ENCODE results near the gene TUG1.

The TUG1 gene

DNA sequence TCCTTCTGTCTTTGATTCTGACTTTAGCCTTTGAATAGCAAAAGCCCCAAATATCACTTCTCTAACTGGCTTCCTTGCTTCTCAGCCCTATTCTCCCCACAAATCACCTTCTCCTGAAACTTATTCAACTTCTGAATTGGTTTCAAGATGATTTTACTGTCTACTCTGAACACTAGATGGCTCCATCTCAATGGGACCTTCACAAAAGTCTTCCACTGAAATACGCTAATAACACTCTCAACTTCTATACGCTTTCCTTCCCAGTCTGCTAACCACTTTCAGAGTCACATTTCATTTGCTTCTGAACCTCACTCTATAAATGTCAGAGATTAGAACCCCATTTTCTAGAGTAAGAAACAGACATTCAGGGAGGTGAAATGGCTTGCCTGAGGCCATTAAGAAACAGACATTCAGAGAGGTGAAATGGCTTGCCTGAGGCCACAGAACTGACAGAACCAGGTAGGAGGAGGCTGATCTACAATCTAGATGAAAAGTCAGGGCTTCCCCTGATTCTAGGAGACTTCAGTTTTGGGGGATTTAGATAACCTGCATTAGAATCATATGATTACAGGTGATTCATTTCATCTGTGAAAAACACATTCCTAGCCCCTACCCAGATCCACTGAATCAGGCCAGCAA, 21.1 kb upstream of the TUG1 start:
- no peak for DNase-seq

DNA sequence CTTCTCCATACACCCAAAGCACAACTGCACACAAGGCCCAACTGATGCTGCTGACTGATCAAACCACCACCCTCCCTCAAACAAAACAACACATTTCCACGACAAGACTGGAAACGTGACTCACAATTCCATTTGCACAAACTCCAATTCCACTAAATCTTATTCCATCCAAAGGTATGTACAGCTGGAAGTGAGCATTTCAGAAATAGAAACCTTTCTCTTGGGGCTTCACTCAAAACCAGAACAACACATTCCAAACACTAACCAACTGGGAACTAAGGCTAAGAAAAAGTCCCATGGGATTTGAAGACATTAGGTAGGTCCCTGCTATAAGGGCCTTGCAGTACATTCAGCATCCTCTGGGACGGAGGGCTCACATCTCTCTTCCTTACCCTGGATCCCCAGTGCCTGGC, 20.1 kb upstream of the TUG1 start:
- no peak for DNase-seq

DNA sequence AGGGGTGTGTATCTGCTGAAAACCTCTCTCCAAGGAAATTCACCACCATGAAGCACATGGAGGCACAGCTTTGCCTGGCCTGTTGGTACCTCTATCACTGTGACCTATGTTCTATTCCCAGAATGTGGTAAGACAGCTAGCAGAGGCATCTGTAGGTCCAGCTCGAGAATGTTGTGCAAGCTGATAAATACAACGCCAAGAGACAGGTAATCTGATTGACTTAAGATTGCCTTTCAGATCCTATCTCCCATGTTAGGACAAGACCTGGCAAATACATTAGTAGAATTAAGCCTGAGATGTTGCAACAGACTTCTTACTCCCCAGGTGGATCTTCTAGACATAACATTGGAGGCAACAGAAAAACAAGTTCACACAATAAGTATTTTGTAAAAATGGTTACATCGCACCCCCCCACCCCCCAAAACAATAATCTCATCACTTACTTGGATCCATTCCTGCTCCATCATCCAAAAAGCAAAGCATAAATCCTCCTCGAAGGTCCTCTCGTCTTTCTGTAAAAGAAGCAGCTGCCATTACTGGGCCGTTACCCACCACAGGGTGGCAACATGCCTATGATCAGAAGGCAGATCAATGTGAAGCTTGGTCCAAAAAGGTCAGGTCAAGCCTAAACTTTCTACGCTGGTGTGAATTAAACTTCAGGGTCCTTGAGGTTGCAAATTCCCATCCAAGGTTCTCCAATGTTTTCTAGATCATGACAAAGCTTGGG, 19.0 kb upstream of the TUG1 start:
- DNase-seq: no peak

DNA sequence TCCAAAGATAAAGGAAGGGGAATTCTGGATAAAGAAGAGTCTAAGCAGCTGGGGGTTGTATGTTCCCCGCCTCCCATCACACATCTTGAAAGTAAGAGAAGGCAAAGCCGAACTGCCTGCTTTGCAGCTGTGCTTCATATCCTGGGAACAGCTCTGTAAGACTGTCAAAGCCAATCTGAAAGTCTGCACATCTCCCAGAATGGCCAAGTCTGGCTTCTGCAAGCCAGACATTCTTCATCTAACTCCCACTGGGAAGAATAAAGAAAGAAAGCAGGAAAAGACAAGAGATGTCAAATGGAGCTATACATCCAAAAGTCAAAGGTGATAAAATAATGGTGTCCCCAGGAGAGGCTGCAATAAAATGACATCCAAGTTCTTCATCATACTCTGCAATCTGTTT, 15.9 kb upstream of the TUG1 start:
- no peak for DNase-seq

DNA sequence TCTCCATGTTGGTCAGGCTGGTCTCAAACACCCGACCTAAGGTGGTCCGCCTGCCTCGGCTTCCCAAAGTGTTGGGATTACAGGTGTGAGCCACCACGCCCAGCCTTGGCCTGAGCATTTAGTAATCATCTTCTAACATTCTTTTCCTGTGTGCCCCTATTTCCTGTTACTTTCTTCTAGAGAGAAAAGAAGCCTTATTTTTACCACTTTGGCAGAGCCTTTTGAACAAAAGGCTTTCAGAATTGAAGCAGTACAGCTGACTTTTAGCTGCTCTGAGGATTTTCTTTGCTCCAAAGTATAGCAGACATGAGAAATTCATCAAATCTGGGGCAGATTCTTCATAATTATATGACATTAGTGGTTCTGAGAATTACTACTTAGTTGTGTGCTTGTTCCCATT, 13.9 kb upstream of the TUG1 start:
- DNase-seq: no peak

DNA sequence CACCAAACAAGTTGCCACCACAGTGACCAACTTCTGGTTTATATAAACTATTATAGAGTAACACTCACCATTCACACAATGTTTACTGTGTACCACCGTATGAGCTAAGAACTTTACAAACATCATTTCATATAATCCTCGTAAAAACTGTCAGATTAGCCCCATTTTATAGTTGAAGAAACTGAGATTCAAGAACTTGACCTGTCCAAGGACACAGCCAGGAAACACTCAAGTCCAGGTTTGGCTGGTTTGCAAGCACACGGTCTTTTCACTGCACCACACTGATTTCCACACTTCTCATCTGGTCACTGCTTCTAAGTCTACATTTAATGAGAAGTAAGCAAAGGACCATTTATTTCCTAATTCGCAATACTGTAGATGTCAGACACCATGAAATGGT, 4.2 kb upstream of the TUG1 start:
- no peak for DNase-seq

DNA sequence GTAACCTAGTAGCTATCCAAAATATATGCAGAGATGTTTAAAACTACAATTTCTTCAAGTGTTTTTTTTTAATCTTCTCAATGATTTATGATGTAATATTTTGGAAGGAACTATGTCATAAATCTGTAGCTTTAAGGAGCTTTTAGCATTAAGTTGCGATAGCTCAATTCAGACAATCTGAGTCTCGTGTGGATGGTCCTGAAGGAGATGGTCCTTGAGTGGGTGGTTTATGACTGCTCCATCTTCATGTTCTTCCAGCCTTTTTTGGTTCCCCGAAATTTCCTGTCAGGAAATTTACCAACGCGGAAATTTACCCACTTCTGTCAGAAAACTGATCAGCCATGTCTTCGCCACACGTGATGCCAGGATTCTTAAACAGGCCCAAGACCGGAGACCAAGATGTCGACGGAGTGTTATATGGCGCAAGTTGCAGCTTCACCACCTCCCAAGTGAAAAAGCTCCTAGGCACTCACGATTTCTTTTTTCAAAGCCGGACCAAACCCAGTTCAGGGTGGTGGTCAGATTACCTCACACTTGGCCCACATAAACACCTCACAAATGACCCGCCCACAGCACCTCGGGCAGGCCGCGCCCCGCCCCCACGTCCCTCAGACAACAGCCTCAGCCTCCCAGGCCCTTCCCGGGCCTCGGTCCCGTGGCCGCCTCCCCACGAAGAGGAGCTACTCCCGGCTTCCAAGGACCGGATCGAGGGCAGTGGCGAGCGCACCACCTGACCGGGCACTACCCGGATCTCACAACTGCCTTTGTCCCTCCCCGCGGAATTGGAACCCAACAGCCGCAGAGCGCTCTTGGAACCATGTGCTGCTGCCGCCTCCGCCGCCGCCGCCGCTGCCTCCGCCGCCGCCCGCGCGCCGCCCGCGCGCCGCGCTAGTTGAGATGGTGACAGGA, 796 bp upstream of the TUG1 start, which contains the start of gene MORC2:
Gene MORC2, minus strand, starts transcription at position 760 of the 909 bp plus-strand sequence. CDS start 885 bp downstream, outside the sequence.
- no peak for DNase-seq

DNA sequence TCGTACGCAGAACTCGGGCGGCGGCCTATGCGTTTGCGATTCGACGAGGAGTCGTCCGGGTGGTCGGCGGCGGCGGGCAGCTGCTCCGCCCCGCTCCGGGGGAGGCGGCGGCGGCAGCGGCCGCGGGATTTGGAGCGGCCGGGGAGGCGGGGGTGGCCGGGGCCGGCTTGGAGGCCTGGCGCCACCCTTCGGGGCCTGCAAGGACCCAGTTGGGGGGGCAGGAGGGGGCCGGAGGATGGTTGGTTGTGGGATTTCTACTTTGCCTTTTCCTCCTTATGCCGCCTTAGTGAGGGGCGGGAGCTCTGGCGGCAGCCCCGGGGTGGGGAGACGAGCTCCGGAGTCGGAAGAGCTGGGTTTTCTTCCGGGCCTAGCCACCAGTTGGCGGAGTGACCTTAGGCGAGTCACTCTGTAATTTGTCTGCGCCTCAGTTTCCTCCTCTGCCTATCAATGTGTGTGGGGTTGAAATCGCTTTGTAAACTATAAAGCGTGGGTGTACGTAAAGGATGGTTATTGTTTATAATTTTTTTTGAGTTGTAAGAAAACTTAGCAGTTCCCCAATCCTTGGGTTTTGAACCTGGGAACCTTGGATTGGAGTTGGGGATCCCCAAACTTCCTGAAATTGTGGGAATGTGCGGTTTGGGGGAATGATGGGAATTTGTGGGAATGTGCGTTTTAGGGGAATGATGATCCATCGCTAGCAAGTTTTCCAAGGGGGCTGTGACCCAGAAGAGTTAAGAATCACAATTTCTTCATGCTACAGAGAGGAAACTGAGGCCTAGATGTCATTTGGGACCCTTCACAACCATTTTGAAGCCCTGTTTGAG, 679 bp downstream of the TUG1 start:
- DNase-seq: peak; percentile 56

DNA sequence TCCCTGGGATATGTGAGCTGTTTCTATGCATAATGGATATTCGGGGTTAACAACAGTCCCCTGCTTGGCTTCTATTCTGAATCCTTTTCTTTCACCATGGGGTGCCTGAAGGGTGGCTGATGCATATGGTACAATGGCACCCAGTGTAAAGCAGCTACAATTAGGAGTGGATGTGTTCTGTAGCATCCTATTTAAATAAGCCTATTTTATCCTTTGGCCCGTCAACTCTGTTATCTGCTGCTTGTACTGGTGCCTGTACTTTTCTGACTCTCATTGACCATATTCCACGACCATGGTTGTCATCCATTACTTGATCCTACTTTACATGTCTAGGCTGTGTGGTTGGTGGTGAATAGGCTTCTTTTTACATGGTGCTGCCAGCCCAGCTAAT, 1.3 kb downstream of the TUG1 start:
- DNase-seq: no peak

DNA sequence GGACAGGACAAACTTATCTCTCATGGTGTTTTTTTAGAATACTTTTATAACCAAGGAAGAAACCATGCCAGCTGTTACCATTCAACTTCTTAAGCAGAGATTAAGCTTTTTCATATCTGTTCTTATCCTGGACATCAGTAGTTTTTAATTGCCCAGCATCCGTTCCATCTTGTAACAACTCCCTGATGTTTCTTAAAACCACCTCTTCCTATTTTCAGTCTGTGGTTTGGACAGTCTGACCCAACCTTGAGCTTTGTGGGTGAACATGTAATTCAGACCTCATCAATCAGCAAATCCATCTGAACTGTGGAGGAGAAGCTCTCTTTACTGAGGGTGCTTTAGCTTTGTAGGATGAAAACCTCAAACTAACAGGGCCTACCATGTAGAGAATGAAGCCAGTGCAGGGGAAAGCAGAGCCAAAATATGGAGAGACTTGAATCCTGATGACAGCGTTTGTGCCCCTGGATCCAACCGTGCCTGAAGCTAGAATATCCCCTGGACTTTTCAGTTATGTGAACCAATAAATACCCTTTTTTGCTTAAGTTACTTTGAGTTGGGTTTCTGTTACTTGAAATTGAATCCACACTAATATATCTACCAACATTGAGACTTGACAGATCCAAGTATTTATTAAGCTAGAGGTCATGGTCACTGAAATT, 9.4 kb downstream of the TUG1 start:
- DNase-seq: no peak

DNA sequence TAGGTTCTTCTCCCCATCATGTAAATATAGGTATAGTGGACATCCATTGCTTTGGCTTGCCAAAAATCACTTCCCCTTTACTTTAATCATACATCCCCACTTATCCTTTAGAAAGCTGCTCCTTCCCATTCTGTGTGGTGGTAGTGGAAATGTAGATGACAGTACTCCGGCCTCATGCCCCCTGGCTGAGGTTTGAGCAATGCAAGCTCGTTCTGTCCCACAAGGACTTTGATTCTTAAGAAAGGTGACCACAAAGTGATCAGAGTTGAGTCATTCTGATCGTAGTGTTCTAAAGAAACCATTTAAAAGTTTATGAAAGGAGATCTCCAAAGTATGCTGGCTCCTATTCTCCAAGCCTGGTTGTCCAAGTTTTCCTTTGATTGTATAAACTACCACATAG, 10.9 kb downstream of the TUG1 start:
- no peak for DNase-seq

DNA sequence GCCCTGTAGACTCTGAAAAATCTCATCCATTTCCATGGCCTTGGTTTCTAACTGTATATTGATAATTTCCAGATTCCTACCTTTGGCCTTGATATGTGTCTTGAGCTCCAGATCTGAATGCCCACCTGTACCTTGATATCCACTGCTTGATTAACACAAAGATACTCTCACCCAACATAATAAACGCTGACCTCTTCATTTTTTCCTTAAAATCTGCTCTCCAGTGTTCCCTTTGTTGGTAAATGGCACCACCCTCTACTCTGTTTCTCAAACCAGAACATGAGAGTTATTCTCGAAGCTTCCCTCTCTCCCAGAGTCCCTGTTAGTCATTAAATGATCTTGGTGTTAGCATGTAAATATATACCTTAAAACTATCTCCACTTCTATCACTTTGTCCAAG, 13.4 kb downstream of the TUG1 start:
- DNase-seq: no peak

DNA sequence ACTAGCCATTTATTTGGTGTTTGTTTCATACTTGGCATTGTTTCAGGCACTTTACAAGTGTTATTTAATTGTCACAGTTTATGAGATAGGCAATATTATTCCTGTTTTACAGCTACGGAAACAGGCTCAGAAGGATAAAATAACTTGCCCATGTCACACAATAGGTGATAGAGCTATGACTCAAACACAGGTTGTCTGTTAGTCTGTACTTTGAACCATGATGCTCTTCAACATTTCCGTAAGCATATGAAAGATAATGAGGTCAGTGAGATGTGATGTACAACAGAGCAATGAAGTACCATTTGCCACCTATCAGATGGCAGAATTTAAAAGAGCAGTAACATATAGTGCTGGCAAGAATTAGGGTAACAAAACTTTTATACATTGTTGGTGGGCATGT, 15.3 kb downstream of the TUG1 start:
- no peak for DNase-seq

DNA sequence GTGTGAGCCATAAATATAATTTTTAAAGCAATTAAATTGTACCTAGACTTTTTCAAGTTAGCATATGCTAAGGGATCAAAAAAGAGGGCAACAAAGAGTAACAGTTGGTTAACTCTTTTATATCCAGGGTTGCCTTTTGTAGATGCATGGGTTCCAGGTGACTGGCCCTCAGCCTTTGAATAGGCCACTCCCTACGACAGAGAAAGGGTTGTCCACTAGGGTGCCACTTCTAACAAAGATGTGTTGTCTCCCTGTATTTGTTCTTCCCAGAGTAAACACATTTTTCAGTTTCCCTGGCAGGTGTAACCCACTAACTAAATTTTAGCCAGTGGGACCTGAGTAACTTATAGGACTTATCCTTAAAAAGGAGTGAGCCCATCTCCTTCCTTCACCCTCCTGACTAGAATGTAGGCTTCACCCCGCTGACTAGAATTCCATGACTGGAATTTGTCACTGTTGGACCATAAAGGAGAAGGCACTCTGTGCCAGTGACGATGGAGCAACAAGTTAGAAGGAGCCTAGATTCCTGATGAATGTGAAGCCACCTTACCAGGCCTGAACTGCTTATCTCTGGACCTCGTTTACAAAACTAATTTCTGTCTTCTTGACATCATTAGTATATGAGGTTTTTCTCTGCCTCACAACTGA, 16.6 kb downstream of the TUG1 start:
- no peak for DNase-seq

DNA sequence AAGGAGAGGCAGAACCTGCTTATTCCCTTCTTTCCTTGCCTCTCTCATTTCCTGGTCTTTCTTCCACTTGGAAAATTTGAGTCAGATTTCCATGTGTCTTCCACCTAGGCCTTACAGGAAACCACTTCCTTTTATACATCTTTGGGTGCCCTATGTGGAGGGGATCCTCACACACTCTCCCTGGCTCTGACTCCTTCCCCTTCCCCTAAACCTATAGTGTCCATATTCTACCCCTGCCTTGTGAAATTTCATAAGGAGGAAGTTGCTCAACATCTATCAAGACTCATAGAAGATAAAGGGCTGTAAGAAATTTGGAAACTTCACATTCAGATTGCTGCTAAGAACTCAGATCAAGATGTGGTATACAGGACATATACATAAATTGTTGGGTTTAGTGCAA, 20.4 kb downstream of the TUG1 start:
- DNase-seq: no peak

DNA sequence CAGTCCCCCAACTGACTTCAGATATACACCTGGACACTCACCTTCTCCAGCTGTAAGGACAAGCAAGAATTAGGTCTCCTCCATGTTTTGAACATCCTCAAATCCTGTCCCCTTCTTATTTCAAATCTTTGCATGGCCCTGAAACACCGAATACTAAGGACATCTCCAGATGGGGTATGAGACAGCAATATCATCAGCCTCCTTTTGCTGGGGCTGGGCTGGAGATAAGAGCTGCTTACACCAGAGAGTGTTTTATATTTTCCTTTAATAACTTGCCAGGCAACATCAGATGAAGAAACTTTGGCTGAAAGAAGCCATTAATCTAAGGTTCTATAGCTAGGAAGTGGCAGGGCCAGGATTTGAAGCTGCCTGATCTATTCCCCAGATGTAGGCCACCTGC, 21.6 kb downstream of the TUG1 start:
- DNase-seq: no peak

DNA sequence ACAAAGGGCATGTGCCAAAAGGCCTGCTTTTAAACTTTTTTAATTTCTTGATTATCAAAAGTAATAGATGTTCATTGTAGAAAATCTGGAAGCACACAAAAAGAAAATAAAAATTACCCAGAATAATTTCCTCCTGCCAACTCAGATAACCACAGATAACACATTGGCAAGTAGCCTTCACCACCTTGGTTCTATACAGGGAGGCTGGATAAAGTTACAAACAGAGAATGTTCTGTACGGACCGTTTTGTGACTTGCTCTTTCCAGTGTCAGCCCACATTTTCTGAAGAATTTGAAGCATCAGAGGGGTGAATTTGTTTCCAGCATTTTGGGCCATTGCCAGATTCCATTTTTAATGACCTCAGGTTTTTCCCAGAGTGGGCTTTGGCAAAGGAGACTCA, 23.5 kb downstream of the TUG1 start:
- DNase-seq: no peak

DNA sequence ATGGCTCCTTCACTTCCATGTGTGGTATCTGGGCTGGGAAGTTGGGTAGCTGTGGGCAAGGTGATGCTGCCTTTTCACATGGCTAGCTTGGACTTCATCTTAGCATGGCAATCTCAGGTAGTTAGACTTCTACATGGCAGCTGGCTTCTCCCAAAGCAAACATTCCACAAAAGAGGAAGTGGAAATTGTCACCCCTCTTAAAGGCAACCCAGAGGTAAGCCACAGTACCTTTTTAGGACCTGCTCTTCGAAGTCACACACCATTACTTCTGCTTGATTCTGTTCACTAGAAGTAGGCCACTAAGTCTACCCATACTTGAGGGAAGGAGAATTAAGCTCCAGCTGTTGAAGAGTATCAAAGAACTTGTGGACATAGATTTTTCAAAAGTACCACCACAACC, 25.9 kb downstream of the TUG1 start:
- no peak for DNase-seq

DNA sequence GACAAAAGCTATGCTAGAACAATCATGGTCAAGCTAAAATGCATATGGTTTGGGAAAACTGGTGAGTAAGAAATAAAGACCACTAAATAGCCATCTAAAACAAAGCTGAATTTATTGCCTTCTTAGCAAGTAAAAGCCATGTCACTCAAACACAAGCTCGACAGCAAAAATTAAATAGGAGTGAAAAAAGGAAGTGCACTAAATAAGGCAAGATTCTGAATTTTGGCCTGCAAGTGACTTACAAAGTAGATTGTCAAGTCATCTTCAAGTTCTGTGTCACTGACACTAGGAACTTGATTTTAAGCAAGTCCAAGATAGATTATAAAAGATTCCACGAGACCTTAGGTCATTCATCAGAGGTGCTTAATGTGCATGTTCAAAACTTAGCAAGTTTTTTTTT, 27.4 kb downstream of the TUG1 start:
- no peak for DNase-seq

DNA sequence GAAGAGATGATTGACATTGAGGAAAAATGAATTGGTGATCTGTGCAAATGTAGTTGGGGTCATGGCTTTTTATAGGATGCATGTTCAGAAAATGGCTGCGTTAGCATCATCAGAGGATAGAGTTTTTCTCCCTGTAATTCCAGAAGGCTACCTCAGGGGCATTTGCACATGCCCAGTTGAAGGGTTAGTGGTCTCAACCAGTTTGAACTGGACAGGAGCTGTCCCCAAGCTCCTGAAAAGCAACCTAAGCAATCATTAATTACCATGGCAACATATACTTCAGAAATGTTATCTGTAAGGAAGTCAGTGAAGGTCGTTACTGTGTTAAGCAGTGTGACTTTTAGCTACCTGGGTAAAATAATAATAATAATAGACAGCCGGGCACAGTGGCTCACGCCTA, 29.3 kb downstream of the TUG1 start:
- DNase-seq: no peak

DNA sequence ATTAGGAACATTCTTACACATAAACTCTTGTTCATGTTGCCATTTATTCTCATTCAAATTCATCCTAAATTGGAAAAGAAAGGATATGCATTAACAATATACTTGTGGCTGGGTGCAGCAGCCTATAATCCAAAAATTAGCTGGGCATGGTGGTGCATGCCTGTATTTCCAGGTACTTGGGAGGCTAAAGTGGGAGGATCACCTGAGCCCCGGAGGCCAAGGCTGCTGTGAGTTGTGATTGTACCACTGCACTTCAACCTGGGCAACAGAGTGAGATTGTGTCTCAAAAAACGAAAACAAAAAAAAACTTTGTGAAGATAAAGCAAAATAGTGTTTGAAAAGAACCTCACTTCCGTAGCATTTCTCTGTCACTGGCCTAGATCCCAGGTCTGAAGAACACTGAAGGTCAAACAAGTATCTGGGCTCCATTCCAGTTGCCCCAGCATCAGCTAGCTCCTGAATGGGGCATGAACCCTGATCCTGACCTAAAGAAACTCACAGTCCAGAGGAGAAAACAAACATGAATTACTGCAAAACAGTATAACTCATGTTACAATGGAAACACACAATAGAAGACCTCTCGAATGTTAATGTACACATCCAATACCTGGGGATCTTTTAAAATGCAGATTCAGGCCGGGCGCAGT, 32.2 kb downstream of the TUG1 start:
- DNase-seq: no peak
